CD1c-positive myeloid dendritic cell (primary cell): ENCODE data around the gene ZSCAN10.
"Not testable (repeated sequence)": the region's sequence is repeated elsewhere in the genome, so short reads cannot be mapped to it uniquely, and the experiment has no call there.

Source experiments
- DNase-seq: peaks from one replicate; pipeline ENCODE4 v3.0.0-alpha.2; 2016; ENCODE audit errors: extremely low spot score

Gene ZSCAN10

GRCh38 chr16:3063625-3064386, 35.3 kb downstream of the ZSCAN10 start:
- no peak for DNase-seq

- DNase-seq, result no peak
Observed at GRCh38 chr16:3062553-3062952, 36.5 kb downstream of the ZSCAN10 start.

GRCh38 chr16:3060339-3061127, 38.6 kb downstream of the ZSCAN10 start:
- no peak for DNase-seq

GRCh38 chr16:3059723-3060242, 39.3 kb downstream of the ZSCAN10 start:
- DNase-seq, result no peak

GRCh38 chr16:3059041-3059722, 39.9 kb downstream of the ZSCAN10 start:
- DNase-seq, result peak; percentile 94

- peak; percentile 16 for DNase-seq
Observed at GRCh38 chr16:3058139-3059030, 40.7 kb downstream of the ZSCAN10 start.

GRCh38 chr16:3057181-3058138, 41.6 kb downstream of the ZSCAN10 start:
- no peak for DNase-seq

GRCh38 chr16:3056336-3057180, 42.5 kb downstream of the ZSCAN10 start:
- no peak for DNase-seq

GRCh38 chr16:3055734-3056115, 43.4 kb downstream of the ZSCAN10 start:
- not testable (repeated sequence) for DNase-seq

- no peak for DNase-seq
Observed at GRCh38 chr16:3054965-3055733, 43.9 kb downstream of the ZSCAN10 start.

- DNase-seq, result not testable (repeated sequence)
Observed at GRCh38 chr16:3053330-3053710, 45.8 kb downstream of the ZSCAN10 start.

GRCh38 chr16:3052571-3053329, 46.3 kb downstream of the ZSCAN10 start:
- not testable (repeated sequence) for DNase-seq

- peak; percentile 49 for DNase-seq
Observed at GRCh38 chr16:3051494-3051893, 47.6 kb downstream of the ZSCAN10 start.

- no peak for DNase-seq
Observed at GRCh38 chr16:3051009-3051408, 48.1 kb downstream of the ZSCAN10 start.

- no peak for DNase-seq
Observed at GRCh38 chr16:3050487-3050886, 48.6 kb downstream of the ZSCAN10 start.

GRCh38 chr16:3049921-3050481, 49.1 kb downstream of the ZSCAN10 start:
- no peak for DNase-seq

- no peak for DNase-seq
Observed at GRCh38 chr16:3047387-3047720, 51.7 kb downstream of the ZSCAN10 start.
